Kidney epithelial cell (primary cell): Measurements from ENCODE around the gene INPP5A. TPM values are rescaled to one million over a fixed set of nuclear protein-coding genes. Genes with fewer than 3 reads are reported as not detected.

Source experiments
- DNase-seq: peaks from one replicate; pipeline ENCODE4 v3.0.0-alpha.2; 2010; ENCODE audit warnings: low read depth
- H3K27me3 ChIP-seq: 2 replicates; pipeline ENCODE4 v1.6.0; 2011; ENCODE audit warnings: low read length; ENCODE audit not compliant: control insufficient read depth, insufficient read depth
- H3K36me3 ChIP-seq: 2 replicates; pipeline ENCODE4 v1.5.1; 2011; ENCODE audit warnings: low read length; ENCODE audit not compliant: control insufficient read depth, insufficient read depth
- H3K4me3 ChIP-seq: 2 replicates; pipeline ENCODE4 v1.5.1; 2011; ENCODE audit warnings: low read depth, mild to moderate bottlenecking, control low read depth, low read length
- total RNA-seq: library from RNA; depleted of rRNA; stranded (reverse); fragments of >200 nt; gene quantifications from 2 replicates; pipeline ENCODE4 v1.2.3, GENCODE V29; 2015
- TF ChIP-seq, protein P1 (sequence below): IDR thresholded peaks from 2 replicates; pipeline ENCODE4 v1.5.1; 2011; ENCODE audit warnings: mild to moderate bottlenecking, moderate library complexity, low read length, control low read depth, inconsistent platforms; ENCODE audit not compliant: insufficient read depth, poor library complexity, severe bottlenecking

The INPP5A gene
- total RNA-seq, 1 donor from 2014 or later: 45.1 TPM

DNA sequence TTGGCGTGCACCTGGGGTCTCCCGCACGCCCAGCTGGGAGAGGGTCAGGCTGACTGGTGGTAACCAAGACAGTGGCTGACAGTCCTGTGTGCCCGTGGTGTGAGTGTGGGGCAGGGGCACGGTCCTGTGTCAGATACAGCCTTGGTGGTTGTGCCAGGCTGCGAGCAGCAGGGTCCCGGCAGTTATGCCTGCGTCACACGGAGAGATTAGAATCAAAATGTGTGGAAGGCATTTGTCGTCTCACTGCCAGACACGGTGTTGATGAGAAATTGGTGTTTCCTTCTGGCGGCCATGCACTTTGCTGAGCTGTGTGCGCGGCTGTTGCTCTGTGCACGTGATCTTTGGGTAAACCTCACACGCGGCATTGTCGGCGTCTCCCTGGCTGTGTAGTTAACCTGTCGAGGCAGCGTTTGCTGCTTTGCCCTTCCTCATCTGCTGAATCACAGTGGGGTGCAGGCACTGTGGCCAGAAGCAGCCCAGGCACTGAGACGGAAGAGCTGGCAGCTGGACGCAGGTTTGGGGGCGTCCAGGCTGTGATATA, 160.7 kb downstream of the INPP5A start:
- TF ChIP-seq, protein P1, sequence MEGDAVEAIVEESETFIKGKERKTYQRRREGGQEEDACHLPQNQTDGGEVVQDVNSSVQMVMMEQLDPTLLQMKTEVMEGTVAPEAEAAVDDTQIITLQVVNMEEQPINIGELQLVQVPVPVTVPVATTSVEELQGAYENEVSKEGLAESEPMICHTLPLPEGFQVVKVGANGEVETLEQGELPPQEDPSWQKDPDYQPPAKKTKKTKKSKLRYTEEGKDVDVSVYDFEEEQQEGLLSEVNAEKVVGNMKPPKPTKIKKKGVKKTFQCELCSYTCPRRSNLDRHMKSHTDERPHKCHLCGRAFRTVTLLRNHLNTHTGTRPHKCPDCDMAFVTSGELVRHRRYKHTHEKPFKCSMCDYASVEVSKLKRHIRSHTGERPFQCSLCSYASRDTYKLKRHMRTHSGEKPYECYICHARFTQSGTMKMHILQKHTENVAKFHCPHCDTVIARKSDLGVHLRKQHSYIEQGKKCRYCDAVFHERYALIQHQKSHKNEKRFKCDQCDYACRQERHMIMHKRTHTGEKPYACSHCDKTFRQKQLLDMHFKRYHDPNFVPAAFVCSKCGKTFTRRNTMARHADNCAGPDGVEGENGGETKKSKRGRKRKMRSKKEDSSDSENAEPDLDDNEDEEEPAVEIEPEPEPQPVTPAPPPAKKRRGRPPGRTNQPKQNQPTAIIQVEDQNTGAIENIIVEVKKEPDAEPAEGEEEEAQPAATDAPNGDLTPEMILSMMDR: no peak
- H3K4me3 ChIP-seq: no peak overlapping the region
- no peaks in the 10 kb centered on the region for H3K27me3 ChIP-seq
- H3K36me3 ChIP-seq: no peaks in the 10 kb centered on the region
- DNase-seq: no peak

DNA sequence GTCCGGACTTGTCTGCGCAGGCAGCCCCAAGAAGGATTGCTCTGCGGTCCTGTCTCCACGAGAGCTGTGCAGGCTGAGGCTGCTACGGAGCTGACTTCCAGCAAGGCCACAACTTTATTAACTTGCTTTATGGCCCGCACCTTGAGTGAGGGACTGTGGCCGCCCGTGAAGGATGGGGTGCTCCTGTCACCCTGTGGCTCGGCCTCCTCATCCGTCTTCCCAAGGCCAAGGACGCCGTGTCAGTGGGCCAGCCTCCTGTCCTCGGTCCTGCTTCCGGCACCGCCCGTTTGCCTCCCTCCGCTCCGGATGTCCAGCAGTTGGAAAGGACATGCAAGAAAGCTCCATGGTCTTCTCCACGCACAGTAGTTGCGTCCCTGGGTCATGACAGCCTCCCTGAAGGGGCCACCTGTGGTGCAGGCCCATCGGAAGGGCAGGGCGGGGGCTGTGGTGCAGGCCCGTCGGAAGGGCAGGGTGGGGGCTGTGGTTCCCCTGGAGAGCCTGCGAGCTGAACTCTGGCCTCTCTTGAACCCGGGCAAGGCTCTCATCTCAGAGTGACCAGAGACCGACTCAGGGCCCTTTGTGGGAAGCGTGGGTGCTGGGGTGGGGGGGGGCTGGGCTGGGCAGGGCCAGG, 161.3 kb downstream of the INPP5A start:
- Histone ChIP-seq H3K4me3 (no peak overlapping the region), H3K36me3 (no peaks in the 10 kb centered on the region), H3K27me3 (no peaks in the 10 kb centered on the region)
- TF ChIP-seq, protein P1: no peak
- no peak for DNase-seq

DNA sequence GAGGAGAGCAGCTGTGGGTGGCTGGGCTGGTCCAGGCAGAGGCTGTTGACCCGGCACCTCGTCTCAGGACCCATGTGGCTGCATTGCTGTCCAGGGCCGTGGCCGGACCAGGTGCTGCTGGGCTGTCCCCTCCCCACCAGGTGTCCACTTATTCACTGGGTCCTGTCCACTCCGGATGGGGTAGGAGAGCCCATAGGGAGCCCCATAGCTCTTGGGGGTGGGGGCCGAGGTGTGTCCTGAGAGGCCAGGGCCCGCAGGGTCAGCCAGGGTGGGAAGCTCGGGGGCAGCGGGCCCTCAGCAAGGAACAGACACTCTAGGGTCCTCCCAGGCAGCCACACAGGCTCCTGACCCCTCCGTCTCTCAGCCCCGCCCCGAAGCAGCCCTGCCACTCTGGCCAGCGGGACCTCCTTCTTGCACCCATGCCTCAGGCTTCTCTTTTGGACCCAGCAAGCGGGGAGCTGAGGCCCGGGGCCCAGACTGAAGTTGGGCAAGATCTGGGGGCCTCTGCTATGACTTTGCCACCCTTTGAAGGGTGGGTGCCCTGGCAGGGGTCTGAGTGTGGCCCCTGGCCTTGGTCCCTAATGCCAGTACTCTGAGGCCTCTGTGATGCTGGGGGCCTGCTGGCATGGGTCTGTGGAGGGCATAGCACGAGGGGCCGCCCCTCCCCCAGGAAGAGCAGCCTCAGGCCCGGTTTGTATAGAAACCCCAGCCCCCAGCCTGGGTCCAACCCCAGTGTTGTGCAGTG, 162.0 kb downstream of the INPP5A start:
- Histone ChIP-seq H3K27me3 (no peaks in the 10 kb centered on the region), H3K36me3 (no peaks in the 10 kb centered on the region), H3K4me3 (no peak overlapping the region)
- TF ChIP-seq, protein P1: no peak
- DNase-seq: no peak

DNA sequence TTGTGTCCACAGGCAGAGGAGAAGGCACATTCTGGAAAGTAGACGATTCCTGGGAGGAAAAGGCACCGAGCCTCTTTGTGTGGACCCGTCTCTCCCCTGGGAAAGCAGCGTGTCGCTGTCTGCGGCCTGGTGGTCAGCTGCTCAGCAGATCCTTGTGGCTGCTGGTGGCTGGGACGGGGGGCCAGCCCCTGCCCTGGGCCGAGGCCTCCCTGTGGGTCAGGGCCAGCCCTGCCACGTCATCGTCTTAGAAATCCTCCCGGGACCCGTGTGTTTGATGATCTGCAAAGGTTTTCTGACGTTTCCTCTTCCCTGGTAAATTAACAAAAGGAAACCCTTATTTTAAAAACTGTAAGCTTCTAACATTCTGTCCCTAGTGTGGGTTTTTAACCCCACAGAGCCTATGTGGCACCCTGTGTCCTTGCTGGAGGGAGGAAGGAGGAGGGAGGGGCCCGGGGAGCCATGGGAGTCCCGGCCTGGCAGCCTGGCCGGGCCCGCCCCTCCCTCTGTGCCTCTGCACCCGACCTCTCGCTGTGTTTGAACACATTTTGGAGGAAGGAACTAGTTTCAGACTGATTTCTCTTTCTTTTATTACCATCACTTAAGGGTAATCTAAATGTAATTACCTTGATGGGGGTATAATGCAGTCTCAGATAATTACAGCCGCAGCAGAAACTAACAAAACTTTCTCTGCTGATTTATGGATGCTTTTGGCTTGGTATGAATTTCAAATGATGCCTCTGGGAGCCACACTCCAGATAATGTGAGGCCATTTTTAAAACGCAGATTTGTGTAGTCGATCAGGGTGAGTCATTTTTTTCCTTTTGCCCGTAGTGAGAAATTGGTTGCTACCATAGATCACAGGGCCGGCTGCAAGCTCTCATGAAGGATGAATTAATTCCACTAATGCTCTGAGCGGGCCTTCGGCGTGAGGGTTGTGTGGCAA, 162.8 kb downstream of the INPP5A start:
- TF ChIP-seq, protein P1: no peak
- H3K27me3 ChIP-seq: no peaks in the 10 kb centered on the region
- no peaks in the 10 kb centered on the region for H3K36me3 ChIP-seq
- DNase-seq: no peak
- H3K4me3 ChIP-seq: no peak overlapping the region

DNA sequence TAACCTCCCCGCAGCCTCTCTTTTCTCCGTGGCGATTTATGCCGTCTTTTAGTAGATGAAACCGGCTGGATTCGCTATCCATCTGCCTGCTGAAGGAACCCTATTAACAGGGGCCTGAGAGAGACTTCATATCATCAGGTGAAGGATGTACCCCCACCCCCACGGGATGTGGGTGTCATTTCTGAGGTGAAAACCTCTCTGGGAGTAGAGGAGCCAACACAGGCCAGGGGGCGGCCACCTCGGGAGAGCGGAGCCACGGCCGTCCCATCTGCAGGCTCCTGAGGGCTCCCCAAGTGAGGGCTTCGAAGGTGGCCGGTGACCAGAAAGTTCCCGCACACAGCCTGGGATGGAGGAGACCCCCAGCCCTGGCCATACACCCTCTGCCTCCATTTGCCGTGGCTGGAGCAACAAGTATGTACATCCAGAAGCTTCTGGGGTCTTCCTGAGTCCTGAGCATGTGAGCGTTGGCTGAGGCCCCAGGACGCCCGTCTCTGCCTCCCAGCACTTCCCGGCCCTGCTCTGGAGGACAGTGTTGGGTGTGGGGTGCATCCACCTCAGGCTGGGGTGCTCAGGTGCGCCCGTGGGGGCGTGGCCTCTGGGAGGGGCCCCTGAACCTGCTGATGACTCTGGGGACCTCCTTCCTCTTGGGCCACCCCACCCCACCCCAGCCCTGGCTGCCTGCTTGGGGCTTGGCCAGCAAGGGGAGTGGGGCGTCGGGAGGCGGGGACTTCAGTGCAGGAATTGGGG, 163.7 kb downstream of the INPP5A start:
- H3K4me3 ChIP-seq: no peak overlapping the region
- no peaks in the 10 kb centered on the region for H3K27me3 ChIP-seq
- DNase-seq: no peak
- TF ChIP-seq, protein P1: no peak
- H3K36me3 ChIP-seq: no peaks in the 10 kb centered on the region
